Gastrocnemius medialis (tissue), 4 donors: Measurements from ENCODE around the gene UBQLN4. TPM values are rescaled to one million over a fixed set of nuclear protein-coding genes. Genes with fewer than 3 reads are reported as not detected.
A peak's percentile ranks its signal among the peaks of the same experiment; 100 is the strongest.

Source experiments
- ATAC-seq, 2 donors: fragments of 150-250 bp; one replicate each; pipeline ENCODE4 v1.9.1; 2016
- DNase-seq, 2 donors: peaks; one replicate each; pipeline ENCODE4 v3.0.0-alpha.2; 2019
- H3K27ac ChIP-seq, 4 donors: fragments of 200-600 bp; sonication (generic); 1 replicate in 1 of 4; 2 replicates in 3 of 4; pipeline ENCODE4 v1.5.1; 2016 to 2018; ENCODE audit warnings: mild to moderate bottlenecking in 2 of 4, moderate library complexity in 1 of 4
- H3K27me3 ChIP-seq, 3 donors: fragments of 200-600 bp; sonication (generic) in 2 of 3; 1 replicate in 1 of 3; 2 replicates in 2 of 3; pipeline versions ENCODE4 v1.5.1 to v1.6.0; 2016 to 2019; ENCODE audit warnings: mild to moderate bottlenecking in 1 of 3, moderate library complexity in 1 of 3
- H3K36me3 ChIP-seq, 2 donors: fragments of 200-600 bp; sonication (generic) in 1 of 2; one replicate each; pipeline ENCODE4 v1.5.1; 2017 to 2018
- H3K4me1 ChIP-seq, 2 donors: fragments of 200-600 bp; sonication (generic) in 1 of 2; one replicate each; pipeline ENCODE4 v1.5.1; 2016 to 2017; ENCODE audit warnings: mild to moderate bottlenecking in 2 of 2
- H3K4me3 ChIP-seq, 4 donors: fragments of 200-600 bp; sonication (generic) in 3 of 4; 1 replicate in 1 of 4; 2 replicates in 3 of 4; pipeline ENCODE4 v1.5.1; 2016 to 2019; ENCODE audit warnings: mild to moderate bottlenecking in 2 of 4
- H3K9me3 ChIP-seq, 3 donors: fragments of 200-600 bp; sonication (generic) in 2 of 3; 1 replicate in 1 of 3; 2 replicates in 2 of 3; pipeline ENCODE4 v1.5.1; 2016 to 2019
- POLR2A ChIP-seq, 2 donors: fragments of 450-650 bp; IDR thresholded peaks; one replicate each; pipeline ENCODE4 v1.6.1; 2017; ENCODE audit warnings: antibody characterized with exemption in 2 of 2, mild to moderate bottlenecking in 2 of 2, moderate library complexity in 2 of 2
- in situ Hi-C, 4 donors: fragments of 200-750 bp; cut with MboI; loops; one replicate each; pipeline versions ENCODE4 v1.15.0 to v1.8.0; 2017; ENCODE audit warnings: low sequenced_read_pairs in 4 of 4
- intact Hi-C: fragments of 100-400 bp; cut with DNase I; formaldehyde crosslinking; loops from one replicate; pipeline ENCODE4 v1.15.1; 2023; ENCODE audit warnings: low total_unique reads
- total RNA-seq, 4 donors: library from RNA; depleted of rRNA; stranded (reverse); fragments of >200 nt; gene quantifications; one replicate each; pipeline versions ENCODE4 v1.1.0 to v1.2.3, GENCODE V29; 2016
- TF ChIP-seq, protein P1 (sequence below), 5 experiments: fragments of 450-650 bp in 3 of 5; fragments of 200-600 bp in 2 of 5; sonication (generic) in 2 of 5; IDR thresholded peaks in 4 of 5; conservative IDR thresholded peaks in 1 of 5; 1 replicate in 4 of 5; 2 replicates in 1 of 5; pipeline ENCODE4 v1.5.1; 2016 to 2019; ENCODE audit warnings: antibody characterized with exemption in 5 of 5, mild to moderate bottlenecking in 3 of 5, moderate library complexity in 3 of 5

The UBQLN4 gene
- total RNA-seq, 4 donors from 2014 or later = 42.3 to 60.1 (median 46.0) TPM

DNA sequence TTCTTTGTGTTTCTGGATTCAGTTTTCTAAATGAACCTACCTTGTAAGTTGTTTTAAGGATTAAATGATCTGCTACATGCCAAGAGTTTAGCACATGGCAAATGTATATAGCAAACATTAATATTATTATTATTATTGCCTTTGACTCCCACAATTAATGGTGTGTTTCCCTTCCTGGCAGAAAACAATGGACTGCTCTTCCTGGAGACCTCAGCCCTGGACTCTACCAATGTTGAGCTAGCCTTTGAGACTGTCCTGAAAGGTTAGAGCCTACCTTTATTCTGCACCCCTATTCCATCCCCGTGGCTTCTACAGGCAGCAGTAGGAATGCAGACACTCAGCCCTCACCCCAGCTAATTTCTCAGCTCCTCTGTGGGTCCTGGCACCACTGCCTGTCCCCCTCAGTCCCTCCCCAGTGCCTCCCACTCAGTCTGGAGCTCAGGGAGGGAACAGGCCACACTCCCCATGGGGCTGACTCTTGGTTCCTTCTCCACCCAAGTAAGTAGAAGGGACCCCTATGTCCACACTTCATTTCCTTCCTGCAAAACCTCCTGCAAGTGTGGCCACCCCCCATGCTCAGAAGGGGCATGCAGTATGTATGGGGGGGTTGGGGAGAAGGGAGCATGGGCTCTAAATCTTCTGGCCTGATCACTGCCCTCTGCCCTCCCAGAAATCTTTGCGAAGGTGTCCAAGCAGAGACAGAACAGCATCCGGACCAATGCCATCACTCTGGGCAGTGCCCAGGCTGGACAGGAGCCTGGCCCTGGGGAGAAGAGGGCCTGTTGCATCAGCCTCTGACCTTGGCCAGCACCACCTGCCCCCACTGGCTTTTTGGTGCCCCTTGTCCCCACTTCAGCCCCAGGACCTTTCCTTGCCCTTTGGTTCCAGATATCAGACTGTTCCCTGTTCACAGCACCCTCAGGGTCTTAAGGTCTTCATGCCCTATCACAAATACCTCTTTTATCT is 16.2 kb upstream of the UBQLN4 start:
- Histone ChIP-seq H3K36me3 (no peaks in the 10 kb centered on the region), H3K27ac (no peak overlapping the region), H3K27me3 (no peaks in the 10 kb centered on the region), H3K9me3 (no peaks in the 10 kb centered on the region), H3K4me1 (peaks cover 0 to 9% of the 10 kb centered on the region in 2 donors), H3K4me3 (no peak overlapping the region)
- TF ChIP-seq, protein P1, sequence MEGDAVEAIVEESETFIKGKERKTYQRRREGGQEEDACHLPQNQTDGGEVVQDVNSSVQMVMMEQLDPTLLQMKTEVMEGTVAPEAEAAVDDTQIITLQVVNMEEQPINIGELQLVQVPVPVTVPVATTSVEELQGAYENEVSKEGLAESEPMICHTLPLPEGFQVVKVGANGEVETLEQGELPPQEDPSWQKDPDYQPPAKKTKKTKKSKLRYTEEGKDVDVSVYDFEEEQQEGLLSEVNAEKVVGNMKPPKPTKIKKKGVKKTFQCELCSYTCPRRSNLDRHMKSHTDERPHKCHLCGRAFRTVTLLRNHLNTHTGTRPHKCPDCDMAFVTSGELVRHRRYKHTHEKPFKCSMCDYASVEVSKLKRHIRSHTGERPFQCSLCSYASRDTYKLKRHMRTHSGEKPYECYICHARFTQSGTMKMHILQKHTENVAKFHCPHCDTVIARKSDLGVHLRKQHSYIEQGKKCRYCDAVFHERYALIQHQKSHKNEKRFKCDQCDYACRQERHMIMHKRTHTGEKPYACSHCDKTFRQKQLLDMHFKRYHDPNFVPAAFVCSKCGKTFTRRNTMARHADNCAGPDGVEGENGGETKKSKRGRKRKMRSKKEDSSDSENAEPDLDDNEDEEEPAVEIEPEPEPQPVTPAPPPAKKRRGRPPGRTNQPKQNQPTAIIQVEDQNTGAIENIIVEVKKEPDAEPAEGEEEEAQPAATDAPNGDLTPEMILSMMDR (IDR thresholded peaks at IDR 0.05 in 4 of 5, conservative IDR thresholded peaks at IDR 0.05 in 1 of 5) = no peak
- no peak for TF ChIP-seq POLR2A (IDR thresholded peaks at IDR 0.05)
- intact Hi-C loops (no loop called here), in situ Hi-C loops (loop anchor here in 1 of 4 donors (25.0 kb wide), 1 partner anchor 668 kb away; the partner anchor contains the start of genes ISG20L2, METTL25B and MRPL24)
- DNase-seq (no peak), ATAC-seq (peak in 1 of 2 donors; percentile 13)

DNA sequence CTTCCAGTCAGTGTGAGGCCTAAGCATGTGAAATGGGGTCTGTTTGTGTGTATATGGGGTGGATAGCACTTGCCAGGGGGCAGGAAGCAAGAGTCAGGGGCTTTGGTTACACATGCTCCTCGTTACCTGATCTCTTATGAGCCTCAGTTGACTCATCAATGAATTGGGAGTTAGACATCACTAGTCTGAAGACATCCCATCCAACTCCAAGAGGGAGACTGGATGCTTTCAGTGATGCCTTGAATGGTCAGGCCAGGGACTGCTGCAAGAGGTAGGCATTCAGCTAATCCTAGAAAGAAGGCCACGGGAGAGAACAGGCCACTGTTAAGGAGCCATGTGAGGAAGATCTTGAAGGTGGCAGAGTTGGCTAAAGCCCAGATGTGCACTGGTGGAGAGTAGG is 13.7 kb upstream of the UBQLN4 start:
- no peak overlapping the region for H3K4me3 ChIP-seq
- TF ChIP-seq POLR2A (IDR thresholded peaks at IDR 0.05) = no peak
- TF ChIP-seq, protein P1 (IDR thresholded peaks at IDR 0.05 in 4 of 5, conservative IDR thresholded peaks at IDR 0.05 in 1 of 5) = no peak
- no peaks in the 10 kb centered on the region for H3K36me3 ChIP-seq
- intact Hi-C loops = no loop called here
- no peak for ATAC-seq
- H3K4me1 ChIP-seq = peaks cover 0 to 9% of the 10 kb centered on the region in 2 donors
- H3K9me3 ChIP-seq = no peaks in the 10 kb centered on the region
- in situ Hi-C loops = loop anchor here in 1 of 4 donors (25.0 kb wide), 1 partner anchor 670 kb away; the partner anchor contains the start of genes ISG20L2, METTL25B and MRPL24
- DNase-seq = no peak
- no peaks in the 10 kb centered on the region for H3K27me3 ChIP-seq
- no peak overlapping the region for H3K27ac ChIP-seq

DNA sequence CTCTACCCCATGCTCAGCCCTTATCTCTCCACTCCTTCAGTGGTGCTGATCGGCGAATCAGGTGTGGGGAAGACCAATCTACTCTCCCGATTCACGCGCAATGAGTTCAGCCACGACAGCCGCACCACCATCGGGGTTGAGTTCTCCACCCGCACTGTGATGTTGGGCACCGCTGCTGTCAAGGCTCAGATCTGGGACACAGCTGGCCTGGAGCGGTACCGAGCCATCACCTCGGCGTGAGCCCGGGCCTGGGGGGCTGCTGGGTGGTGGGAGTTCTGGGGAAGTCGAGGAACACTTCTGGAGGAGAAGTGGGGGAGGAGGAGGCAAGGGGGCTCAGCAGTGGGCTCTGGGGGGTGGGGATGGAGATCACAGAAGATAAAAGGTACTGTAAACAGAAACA is 12.3 kb upstream of the UBQLN4 start:
- H3K27ac ChIP-seq = no peak overlapping the region
- DNase-seq = no peak
- H3K9me3 ChIP-seq = no peaks in the 10 kb centered on the region
- intact Hi-C loops (no loop called here), in situ Hi-C loops (loop anchor here in 1 of 4 donors (25.0 kb wide), 1 partner anchor 671 kb away; the partner anchor contains the start of genes ISG20L2, METTL25B and MRPL24)
- no peak overlapping the region for H3K4me3 ChIP-seq
- ATAC-seq = no peak
- no peak for TF ChIP-seq POLR2A (IDR thresholded peaks at IDR 0.05)
- TF ChIP-seq, protein P1 (IDR thresholded peaks at IDR 0.05 in 4 of 5, conservative IDR thresholded peaks at IDR 0.05 in 1 of 5) = no peak
- H3K36me3 ChIP-seq = no peaks in the 10 kb centered on the region
- H3K4me1 ChIP-seq = peaks cover 0 to 9% of the 10 kb centered on the region in 2 donors
- H3K27me3 ChIP-seq = no peaks in the 10 kb centered on the region

DNA sequence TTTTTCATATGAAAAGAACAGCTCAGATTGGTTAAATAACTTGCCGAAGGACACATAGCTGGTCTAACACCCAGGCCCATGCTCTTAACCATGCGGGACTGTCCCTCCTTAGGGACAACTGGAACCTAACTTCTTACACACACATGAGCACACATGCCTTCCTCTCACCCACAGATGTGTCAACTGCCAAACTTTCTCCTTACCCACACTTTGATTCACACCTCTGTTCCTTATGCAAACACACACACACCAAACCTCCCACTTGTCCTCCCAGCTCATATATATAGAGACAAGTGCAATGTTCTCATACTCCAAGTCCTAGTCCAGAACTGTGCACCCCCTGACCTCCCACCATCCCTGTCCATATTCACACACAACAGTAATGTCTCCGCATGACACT is 11.6 kb upstream of the UBQLN4 start:
- TF ChIP-seq POLR2A (IDR thresholded peaks at IDR 0.05) = no peak
- TF ChIP-seq, protein P1 (IDR thresholded peaks at IDR 0.05 in 4 of 5, conservative IDR thresholded peaks at IDR 0.05 in 1 of 5) = no peak
- H3K4me3 ChIP-seq = no peak overlapping the region
- peaks cover 0 to 6% of the 10 kb centered on the region in 2 donors for H3K4me1 ChIP-seq
- H3K27me3 ChIP-seq = no peaks in the 10 kb centered on the region
- intact Hi-C loops = no loop called here
- H3K36me3 ChIP-seq = no peaks in the 10 kb centered on the region
- H3K27ac ChIP-seq = no peak overlapping the region
- in situ Hi-C loops = loop anchor here in 1 of 4 donors (25.0 kb wide), 1 partner anchor 672 kb away; the partner anchor contains the start of genes ISG20L2, METTL25B and MRPL24
- ATAC-seq (no peak), DNase-seq (no peak)
- H3K9me3 ChIP-seq = no peaks in the 10 kb centered on the region
